ENCODE data around the gene FOXB2.
"Not testable (repeated sequence)": the region's sequence is repeated elsewhere in the genome, so short reads cannot be mapped to it uniquely, and the experiment has no call there.

Gene FOXB2

DNA sequence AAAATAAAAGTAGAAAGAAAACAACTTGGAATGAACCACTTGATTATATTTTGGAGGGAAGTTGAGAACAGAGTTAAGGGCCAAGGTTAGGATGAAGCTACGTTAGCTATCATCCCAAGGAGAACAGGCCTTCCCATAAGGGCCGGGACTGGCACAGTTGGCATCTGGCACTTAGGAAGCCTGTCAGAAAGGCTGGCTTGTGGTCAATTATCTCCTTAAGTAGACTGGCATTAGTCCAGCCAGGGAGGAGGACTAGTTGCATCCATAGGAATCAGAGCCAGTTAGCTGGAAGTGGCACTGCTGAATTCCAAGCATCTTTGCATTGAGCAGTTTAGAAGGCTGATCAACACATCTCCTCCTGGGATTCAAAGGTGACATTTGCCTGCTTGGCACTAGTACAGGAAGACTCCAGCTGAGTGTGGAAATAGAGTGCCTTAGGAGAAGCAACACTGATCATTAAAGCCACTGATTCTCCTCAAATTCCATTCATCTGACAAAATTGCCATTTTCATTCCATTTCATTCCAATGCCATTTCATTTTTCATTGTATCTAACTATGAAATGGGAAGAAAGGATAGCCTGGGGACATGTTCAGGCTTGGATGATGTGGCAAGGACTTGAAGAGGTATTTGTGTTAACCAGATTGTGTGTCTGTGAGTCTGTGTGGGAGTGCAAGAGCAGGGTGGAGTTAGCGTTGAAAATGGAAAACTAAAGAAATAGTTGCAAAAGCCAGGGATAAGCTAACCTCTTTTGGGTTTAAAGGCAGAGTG is 5.5 kb downstream of the FOXB2 start:
- TF ChIP-seq, protein P1, sequence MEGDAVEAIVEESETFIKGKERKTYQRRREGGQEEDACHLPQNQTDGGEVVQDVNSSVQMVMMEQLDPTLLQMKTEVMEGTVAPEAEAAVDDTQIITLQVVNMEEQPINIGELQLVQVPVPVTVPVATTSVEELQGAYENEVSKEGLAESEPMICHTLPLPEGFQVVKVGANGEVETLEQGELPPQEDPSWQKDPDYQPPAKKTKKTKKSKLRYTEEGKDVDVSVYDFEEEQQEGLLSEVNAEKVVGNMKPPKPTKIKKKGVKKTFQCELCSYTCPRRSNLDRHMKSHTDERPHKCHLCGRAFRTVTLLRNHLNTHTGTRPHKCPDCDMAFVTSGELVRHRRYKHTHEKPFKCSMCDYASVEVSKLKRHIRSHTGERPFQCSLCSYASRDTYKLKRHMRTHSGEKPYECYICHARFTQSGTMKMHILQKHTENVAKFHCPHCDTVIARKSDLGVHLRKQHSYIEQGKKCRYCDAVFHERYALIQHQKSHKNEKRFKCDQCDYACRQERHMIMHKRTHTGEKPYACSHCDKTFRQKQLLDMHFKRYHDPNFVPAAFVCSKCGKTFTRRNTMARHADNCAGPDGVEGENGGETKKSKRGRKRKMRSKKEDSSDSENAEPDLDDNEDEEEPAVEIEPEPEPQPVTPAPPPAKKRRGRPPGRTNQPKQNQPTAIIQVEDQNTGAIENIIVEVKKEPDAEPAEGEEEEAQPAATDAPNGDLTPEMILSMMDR (IDR thresholded peaks at IDR 0.05; ENCODE audit: low read depth, low read length, missing control alignments) = no peak
- H3K4me3 ChIP-seq (replicated peaks; ENCODE audit: low read depth, low read length) = no peak overlapping the region
- no peak for DNase-seq (ENCODE audit: extremely low read depth, low read depth)

DNA sequence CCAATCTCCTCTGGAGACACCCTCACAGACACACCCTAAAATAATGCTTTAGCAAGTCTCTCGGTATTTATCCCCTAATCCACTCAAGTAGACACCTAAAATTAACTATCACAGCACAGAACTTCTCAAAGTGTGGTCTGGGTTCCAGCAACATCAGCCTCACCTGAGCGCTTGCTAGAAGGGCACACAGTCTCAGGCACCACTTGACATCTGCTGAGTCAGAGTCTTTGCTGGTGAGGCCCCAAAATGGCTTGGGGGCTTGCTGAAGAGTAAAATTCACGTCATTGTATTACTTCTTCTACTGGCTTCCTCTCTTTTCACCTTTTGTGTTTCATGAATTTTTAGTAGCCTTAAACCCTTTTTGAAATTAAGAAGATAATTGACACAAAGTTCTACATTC is 9.0 kb downstream of the FOXB2 start:
- H3K4me3 ChIP-seq (replicated peaks; ENCODE audit: low read depth, low read length) = no peak overlapping the region
- TF ChIP-seq, protein P1 (IDR thresholded peaks at IDR 0.05; ENCODE audit: low read depth, low read length, missing control alignments) = no peak
- no peak for DNase-seq (ENCODE audit: extremely low read depth, low read depth)

DNA sequence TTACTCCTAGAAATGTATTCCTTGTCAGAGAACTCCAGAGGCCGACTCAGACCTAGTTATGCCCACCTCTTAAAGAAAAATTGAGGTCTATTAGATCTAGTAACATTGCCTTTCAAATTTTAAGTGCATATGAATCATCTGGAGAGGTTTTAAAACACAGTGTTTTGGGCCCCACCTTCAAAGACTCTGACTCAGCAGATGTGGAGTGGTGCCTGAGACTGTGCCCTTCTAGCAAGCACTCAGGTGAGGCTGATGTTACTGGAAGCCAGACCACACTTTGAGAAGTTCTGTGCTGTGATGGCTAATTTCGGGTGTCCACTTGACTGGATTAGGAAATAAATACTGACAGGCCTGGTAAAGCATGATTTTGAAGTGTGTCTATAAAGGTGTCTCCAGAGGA is 10.6 kb downstream of the FOXB2 start:
- no peak for DNase-seq (ENCODE audit: extremely low read depth, low read depth)
- TF ChIP-seq, protein P1 (IDR thresholded peaks at IDR 0.05; ENCODE audit: low read depth, low read length, missing control alignments) = no peak
- no peak overlapping the region for H3K4me3 ChIP-seq (replicated peaks; ENCODE audit: low read depth, low read length)

DNA sequence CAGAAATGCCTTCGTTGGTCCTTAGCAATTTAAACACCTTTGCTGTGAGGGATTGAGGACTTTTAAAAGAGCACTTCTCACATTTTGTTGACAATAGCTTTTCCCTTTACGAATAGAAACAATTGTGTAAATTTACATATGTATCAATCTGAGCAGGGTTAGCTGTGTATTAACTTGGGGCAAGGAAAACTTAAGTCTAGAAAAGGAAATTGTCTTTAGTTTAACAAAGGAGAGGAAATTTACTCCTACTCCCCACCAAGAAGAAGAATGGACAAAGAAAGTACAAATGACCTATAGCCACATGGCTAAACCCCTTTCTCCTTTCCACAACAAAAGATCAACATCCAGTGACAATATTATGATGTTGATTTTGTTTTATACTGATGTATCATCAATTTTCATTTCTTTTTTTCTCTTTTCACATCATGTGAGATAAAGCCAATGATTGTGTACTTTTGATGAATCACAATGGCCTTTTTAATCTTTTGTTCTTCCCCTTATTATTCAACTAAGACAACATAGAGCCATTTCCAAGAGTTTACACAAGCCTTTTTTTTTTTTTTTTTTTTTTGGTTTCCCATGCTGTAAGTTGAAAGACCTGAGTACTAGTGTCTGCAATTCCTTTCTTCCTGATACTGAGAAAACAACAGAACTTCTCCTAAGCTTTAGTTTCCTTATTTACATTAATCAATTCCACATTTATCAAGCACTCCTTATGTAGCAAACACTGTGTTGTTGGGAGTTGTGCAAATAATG is 19.0 kb downstream of the FOXB2 start:
- no peak for DNase-seq (ENCODE audit: extremely low read depth, low read depth)
- TF ChIP-seq, protein P1 (IDR thresholded peaks at IDR 0.05; ENCODE audit: low read depth, low read length, missing control alignments) = no peak

DNA sequence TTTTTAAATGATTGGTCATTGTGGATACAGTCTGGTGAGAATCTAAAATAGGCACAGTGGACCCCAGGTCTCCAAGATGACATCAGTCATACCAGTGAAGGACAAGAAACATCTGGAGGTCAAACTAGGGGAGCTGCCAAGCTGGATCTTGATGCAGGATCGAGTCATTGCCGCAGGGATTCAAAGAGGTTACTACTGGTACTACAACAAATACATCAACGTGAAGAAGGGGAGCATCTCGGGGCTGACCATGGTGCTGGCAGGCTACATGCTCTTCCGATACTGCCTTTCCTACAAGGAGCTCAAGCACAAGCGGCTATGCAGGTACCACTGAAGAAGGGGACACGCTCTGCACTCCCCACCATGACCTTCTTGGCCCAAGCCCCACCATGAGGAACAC is 20.9 kb downstream of the FOXB2 start:
- no peak overlapping the region for H3K4me3 ChIP-seq (replicated peaks; ENCODE audit: low read depth, low read length)
- TF ChIP-seq, protein P1 (IDR thresholded peaks at IDR 0.05; ENCODE audit: low read depth, low read length, missing control alignments) = no peak
- DNase-seq (ENCODE audit: extremely low read depth, low read depth) = no peak

More for the DNA sequence above, 19.0 kb downstream of the FOXB2 start:
- H3K4me3 ChIP-seq (replicated peaks; ENCODE audit: low read depth, low read length) = no peak overlapping the region

DNA sequence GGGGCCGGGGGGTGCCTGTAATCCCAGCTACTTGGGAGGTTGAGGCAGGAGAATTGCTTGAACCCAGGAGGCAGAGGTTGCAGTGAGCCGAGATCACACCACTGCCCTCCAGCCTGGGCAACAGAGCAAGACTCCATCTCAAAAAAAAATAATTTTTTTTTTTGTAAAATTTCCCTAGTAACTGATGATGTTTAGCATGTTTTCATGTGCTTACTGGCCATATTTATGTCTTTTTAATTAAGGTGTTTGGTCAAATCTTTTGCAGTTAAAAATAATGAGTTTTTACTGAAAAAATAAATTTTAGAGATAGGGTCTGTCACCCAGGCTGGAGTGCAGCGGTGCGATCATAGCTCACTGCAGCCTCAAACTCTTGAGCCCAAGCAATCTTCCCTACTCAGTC is 24.3 kb downstream of the FOXB2 start:
- H3K4me3 ChIP-seq (replicated peaks; ENCODE audit: low read depth, low read length); DNase-seq (ENCODE audit: extremely low read depth, low read depth): not testable (repeated sequence)

DNA sequence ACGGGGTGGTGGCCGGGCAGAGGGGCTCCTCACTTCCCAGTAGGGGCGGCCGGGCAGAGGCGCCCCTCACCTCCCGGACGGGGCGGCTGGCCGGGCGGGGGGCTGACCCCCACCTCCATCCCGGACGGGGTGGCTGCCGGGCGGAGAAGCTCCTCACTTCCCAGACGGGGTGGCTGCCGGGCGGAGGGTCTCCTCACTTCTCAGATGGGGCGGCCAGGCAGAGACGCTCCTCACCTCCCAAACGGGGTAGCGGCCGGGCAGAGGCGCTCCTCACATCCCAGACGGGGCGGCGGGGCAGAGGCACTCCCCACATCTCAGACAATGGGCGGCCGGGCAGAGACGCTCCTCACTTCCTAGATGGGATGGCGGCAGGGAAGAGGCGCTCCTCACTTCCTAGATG is 41.2 kb downstream of the FOXB2 start:
- not testable (repeated sequence) for H3K4me3 ChIP-seq (replicated peaks; ENCODE audit: low read depth, low read length)

More for the DNA sequence above, 41.2 kb downstream of the FOXB2 start:
- not testable (repeated sequence) for DNase-seq (ENCODE audit: extremely low read depth, low read depth)
